ENCODE results near the gene SYNE2. TPM values are rescaled to one million over a fixed set of nuclear protein-coding genes. Genes with fewer than 3 reads are reported as not detected.
"Not testable (repeated sequence)": the region's sequence is repeated elsewhere in the genome, so short reads cannot be mapped to it uniquely, and the experiment has no call there.

The SYNE2 gene
- total RNA-seq, 1 experiment from 2014 or later = 9.7 TPM

- no peak for DNase-seq (ENCODE audit: low spot score)
Observed at GRCh38 chr14:64123241-64123822, 270.5 kb downstream of the SYNE2 start.

GRCh38 chr14:64125270-64125669, 272.5 kb downstream of the SYNE2 start:
- no peak for DNase-seq (ENCODE audit: low spot score)

GRCh38 chr14:64126548-64126947, 273.7 kb downstream of the SYNE2 start:
- no peak for DNase-seq (ENCODE audit: low spot score)

- no peak for DNase-seq (ENCODE audit: low spot score)
Observed at GRCh38 chr14:64137657-64138290, 285.0 kb downstream of the SYNE2 start.

- DNase-seq (ENCODE audit: low spot score) = no peak
Observed at GRCh38 chr14:64147126-64147790, 294.5 kb downstream of the SYNE2 start.

GRCh38 chr14:64149921-64150320, 297.1 kb downstream of the SYNE2 start:
- DNase-seq (ENCODE audit: low spot score) = no peak

- no peak for DNase-seq (ENCODE audit: low spot score)
Observed at GRCh38 chr14:64158608-64159007, 305.8 kb downstream of the SYNE2 start.

GRCh38 chr14:64159588-64159987, 306.8 kb downstream of the SYNE2 start:
- DNase-seq (ENCODE audit: low spot score) = no peak

- DNase-seq (ENCODE audit: low spot score) = no peak
Observed at GRCh38 chr14:64170181-64170580, 317.4 kb downstream of the SYNE2 start.

GRCh38 chr14:64174922-64175782, 322.3 kb downstream of the SYNE2 start:
- DNase-seq (ENCODE audit: low spot score) = no peak

GRCh38 chr14:64176330-64176729, 323.5 kb downstream of the SYNE2 start:
- DNase-seq (ENCODE audit: low spot score) = no peak

- no peak for DNase-seq (ENCODE audit: low spot score)
Observed at GRCh38 chr14:64178814-64179213, 326.0 kb downstream of the SYNE2 start.

- DNase-seq (ENCODE audit: low spot score) = not testable (repeated sequence)
Observed at GRCh38 chr14:64182908-64183307, 330.1 kb downstream of the SYNE2 start.

GRCh38 chr14:64184103-64184729, 331.4 kb downstream of the SYNE2 start:
- no peak for DNase-seq (ENCODE audit: low spot score)

- DNase-seq (ENCODE audit: low spot score) = no peak
Observed at GRCh38 chr14:64185184-64185583, 332.4 kb downstream of the SYNE2 start.

GRCh38 chr14:64186231-64187129, 333.7 kb downstream of the SYNE2 start:
- DNase-seq (ENCODE audit: low spot score) = no peak

- DNase-seq (ENCODE audit: low spot score) = no peak
Observed at GRCh38 chr14:64187331-64187730, 334.5 kb downstream of the SYNE2 start.

- DNase-seq (ENCODE audit: low spot score) = no peak
Observed at GRCh38 chr14:64190974-64191502, 338.2 kb downstream of the SYNE2 start.

- DNase-seq (ENCODE audit: low spot score) = peak; percentile 45
Observed at GRCh38 chr14:64191756-64192155, 339.0 kb downstream of the SYNE2 start.

GRCh38 chr14:64193821-64194220, 341.0 kb downstream of the SYNE2 start:
- DNase-seq (ENCODE audit: low spot score) = no peak
